ES-I3 (cell line): Measurements from ENCODE around the gene PPIH.
"Not testable (repeated sequence)": the region's sequence is repeated elsewhere in the genome, so short reads cannot be mapped to it uniquely, and the experiment has no call there.

Source experiments
- H3K36me3 ChIP-seq: 2 replicates; pipeline ENCODE4 v1.6.1; 2013; ENCODE audit warnings: mild to moderate bottlenecking, low read length, control low read depth, moderate library complexity; ENCODE audit not compliant: insufficient read depth
- H3K4me1 ChIP-seq: 2 replicates; pipeline ENCODE4 v1.6.1; 2013; ENCODE audit warnings: mild to moderate bottlenecking, control low read depth, low read length; ENCODE audit not compliant: insufficient read depth
- H3K9ac ChIP-seq: 2 replicates; pipeline ENCODE4 v1.6.1; 2013; ENCODE audit warnings: low read depth, mild to moderate bottlenecking, low read length, moderate library complexity
- H3K9me3 ChIP-seq: 2 replicates; pipeline ENCODE4 v1.6.1; 2013; ENCODE audit warnings: mild to moderate bottlenecking, low read length, moderate library complexity; ENCODE audit not compliant: control insufficient read depth, insufficient read depth

PPIH gene

GRCh38 chr1:42692461-42692860 is 34.2 kb downstream of the PPIH start:
- H3K4me1 ChIP-seq: peaks cover 17% of the 10 kb centered on the region; the same call in 1 of the 2 replicates
- peaks cover 28% of the 10 kb centered on the region for H3K36me3 ChIP-seq
- H3K9ac ChIP-seq: no peak overlapping the region
- H3K9me3 ChIP-seq: no peaks in the 10 kb centered on the region

DNA sequence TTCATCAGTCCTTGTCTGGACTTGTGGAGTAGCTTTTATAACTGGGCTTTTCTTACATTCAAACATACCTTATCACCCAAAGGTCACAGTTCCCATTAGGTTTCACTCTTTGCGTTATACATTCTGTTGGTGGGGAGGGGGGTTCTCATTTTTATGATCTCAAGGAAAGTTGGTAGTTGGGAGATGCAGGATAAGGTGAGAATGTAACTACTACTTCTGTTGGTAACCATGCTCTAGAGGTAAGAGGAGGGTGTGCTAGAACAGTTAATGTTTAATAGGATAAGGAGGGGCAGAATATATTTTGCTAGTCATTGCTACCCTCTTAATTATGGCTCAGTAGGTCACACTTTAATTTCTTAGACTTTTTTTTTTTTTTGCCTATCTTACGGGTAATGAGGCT is 34.7 kb downstream of the PPIH start:
- Histone ChIP-seq H3K9ac (no peak overlapping the region), H3K9me3 (no peaks in the 10 kb centered on the region), H3K4me1 (peaks cover 15% of the 10 kb centered on the region; the same call in 1 of the 2 replicates), H3K36me3 (peaks cover 33% of the 10 kb centered on the region)

DNA sequence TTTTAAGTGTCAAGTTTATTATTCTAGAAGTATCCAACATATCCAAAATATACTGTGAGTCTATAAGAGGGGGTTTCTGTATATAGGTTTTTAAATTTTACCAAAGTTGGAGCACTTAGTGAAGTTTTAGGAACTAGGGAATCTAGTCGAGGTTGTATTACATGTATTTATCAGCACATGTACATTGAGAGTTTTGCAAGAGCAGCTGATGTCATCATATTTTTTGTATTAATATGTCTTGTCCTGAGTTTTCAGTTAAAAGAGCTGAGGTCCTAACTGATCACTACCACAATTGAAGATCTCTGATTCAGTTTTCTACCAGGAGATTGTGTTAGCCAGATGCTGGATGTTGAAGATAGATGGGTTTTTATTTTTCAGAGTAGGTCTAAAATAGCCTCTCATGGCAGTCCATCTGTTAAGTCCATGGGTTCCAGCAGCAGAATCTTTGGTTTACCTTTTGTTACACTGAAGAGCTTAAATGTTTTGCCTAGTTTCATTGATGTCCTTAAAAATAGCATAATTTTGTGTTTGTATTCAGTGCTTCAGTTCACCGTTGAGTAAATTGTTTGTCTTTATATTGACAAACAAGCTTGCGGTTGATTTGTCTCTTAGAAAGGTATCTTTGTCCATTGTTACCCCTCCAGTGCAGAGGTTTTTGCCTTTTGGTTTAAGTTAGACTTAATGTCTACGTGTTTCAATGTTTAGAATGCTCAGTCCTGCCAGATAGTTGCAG is 40.0 kb downstream of the PPIH start:
- Histone ChIP-seq H3K36me3 (peaks cover 61% of the 10 kb centered on the region), H3K9me3 (no peaks in the 10 kb centered on the region), H3K9ac (no peak overlapping the region), H3K4me1 (no peaks in the 10 kb centered on the region)

DNA sequence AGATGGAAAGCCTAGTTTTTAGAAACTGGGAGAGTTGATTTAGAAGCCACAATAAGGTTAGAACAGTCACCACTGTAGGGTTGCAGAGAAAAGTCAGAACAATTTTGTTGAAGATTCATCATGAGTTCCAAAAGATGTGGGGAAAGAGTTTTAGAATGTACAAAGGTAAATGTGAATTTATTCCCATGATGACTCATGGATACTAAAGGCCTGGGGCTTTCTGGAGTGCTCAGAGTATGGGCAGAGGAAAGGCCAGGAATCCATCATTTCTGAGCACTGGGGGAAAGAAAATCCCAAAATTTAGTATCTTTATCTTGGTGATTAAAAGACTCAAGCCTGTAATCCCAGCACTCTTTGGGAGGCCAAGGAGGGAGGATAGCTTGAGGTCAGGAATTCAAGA is 41.8 kb downstream of the PPIH start:
- peaks cover 58% of the 10 kb centered on the region for H3K36me3 ChIP-seq

DNA sequence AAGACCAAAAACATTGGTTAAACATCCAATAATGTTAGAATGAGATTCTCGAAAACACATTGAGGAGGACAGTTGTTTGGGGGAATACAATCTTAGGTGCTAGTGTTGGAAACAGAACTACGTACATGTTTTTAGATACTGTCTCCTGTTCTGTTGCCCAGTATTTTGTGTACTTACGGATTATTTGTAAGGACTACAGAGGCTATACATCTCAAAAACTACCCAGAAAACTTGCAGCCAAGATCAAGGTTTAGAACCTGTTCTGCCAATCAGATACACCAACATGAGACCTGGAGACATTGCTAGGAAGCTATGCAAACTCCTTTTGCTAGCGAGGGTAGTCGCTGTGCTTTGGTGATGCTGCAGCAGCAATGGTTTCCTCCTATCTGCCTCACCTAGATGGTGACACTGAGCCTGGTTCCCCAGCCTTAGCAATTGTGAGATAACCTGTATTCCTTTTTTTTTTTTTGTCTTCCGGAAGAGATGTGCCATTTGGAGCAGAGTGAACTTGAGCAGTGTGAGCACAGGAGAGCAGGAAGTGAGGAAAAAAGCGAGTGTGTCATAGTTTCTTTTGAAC is 45.8 kb downstream of the PPIH start:
- peaks cover 27% of the 10 kb centered on the region for H3K36me3 ChIP-seq

More for the DNA sequence above, 41.8 kb downstream of the PPIH start:
- H3K9ac ChIP-seq: no peak overlapping the region
- no peaks in the 10 kb centered on the region for H3K4me1 ChIP-seq
- H3K9me3 ChIP-seq: no peaks in the 10 kb centered on the region

DNA sequence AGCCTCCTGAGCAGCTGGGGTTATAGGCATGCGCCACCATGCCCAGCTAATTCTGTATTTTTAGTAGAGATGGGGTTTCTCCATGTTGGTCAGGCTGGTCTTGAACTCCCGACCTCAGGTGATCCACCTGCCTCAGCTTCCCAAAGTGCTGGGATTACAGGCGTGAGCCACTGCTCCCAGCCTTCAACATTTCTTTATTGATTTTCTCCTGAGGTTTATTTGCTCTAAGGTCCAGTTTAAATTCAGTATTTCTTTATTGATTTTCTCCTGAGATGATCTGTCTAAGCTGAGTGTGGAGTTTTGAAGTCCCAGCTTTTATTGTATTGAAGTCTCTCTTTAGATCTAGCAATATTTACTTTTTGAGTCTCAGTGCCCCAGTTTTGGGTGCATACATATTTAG is 54.6 kb downstream of the PPIH start:
- H3K9ac ChIP-seq, H3K4me1 ChIP-seq, H3K9me3 ChIP-seq, H3K36me3 ChIP-seq: not testable (repeated sequence)

More for the DNA sequence above, 45.8 kb downstream of the PPIH start:
- H3K9me3 ChIP-seq: no peaks in the 10 kb centered on the region
- H3K9ac ChIP-seq: no peak overlapping the region
- no peaks in the 10 kb centered on the region for H3K4me1 ChIP-seq

DNA sequence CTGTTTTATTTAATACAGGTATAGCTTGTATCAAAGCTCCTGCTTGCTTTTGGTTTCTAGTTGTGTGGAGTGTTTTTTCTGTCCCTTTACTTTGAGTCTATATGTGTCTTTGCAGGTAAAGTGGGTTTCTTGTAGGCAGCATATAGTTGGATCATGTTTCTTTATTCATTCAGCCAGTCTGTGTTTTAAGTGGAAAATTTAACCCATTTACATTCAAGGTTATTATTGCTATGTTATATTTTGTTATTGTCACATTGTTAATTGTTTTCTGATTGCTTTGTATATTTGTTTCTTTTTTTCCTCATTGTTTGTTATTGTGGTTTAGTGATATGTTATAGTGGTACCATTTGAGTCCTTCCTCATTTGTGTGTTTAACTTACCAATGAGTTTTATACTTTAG is 55.1 kb downstream of the PPIH start:
- no peaks in the 10 kb centered on the region; the same call in 1 of the 2 replicates for H3K9me3 ChIP-seq

GRCh38 chr1:42714441-42714840 is 56.2 kb downstream of the PPIH start:
- H3K4me1 ChIP-seq, H3K9me3 ChIP-seq, H3K36me3 ChIP-seq, H3K9ac ChIP-seq: not testable (repeated sequence)

More for the DNA sequence above, 55.1 kb downstream of the PPIH start:
- Histone ChIP-seq H3K4me1 (no peaks in the 10 kb centered on the region), H3K9ac (no peak overlapping the region), H3K36me3 (0 out of 2 replicates have a peak, but pooled peaks cover 2% of the 10 kb centered on the region)

DNA sequence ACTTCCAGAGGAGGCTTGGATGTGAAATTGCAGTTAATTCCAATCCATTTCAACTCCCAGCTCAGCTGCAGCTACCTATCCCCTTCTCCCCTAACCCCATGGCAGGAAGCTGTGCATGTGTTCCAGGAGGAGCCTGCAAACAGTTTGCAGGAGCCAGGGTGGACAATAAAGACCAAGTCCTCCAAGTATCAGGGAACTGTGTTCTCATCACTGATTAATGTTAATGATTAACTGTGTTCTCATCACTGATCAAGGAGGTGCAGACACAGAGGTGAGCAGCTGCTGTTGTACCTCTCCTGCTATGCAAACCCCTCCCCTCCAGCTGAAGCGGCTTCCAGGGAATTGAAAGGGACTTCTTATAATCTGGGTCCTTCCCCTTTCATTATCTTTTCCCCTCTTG is 62.6 kb downstream of the PPIH start:
- H3K36me3 ChIP-seq: no peaks in the 10 kb centered on the region
- no peaks in the 10 kb centered on the region for H3K9me3 ChIP-seq
- no peak overlapping the region for H3K9ac ChIP-seq
- H3K4me1 ChIP-seq: 0 out of 2 replicates have a peak, but pooled peaks cover 2% of the 10 kb centered on the region

DNA sequence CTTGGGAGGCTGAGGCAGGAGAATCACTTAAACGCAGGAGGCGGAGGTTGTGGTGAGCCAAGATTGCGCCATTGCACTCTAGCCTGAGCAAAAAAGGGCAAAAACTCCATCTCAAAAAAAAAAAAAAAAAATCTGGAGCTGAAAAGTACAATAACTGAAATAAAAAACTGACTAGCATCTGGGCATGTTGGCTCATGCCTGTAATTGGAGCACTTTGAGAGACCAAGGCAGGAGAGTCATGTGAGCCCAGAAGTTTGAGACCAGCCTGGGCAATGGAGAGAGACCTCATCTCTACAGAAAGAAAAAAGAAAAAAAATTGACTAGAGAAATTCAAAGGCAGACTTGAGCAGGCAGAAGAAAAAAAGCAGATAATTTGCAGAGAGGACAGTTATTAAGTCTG is 63.7 kb downstream of the PPIH start:
- H3K9ac ChIP-seq: no peak overlapping the region
- no peaks in the 10 kb centered on the region for H3K9me3 ChIP-seq
- 0 out of 2 replicates have a peak, but pooled peaks cover 2% of the 10 kb centered on the region for H3K4me1 ChIP-seq
- H3K36me3 ChIP-seq: no peaks in the 10 kb centered on the region

DNA sequence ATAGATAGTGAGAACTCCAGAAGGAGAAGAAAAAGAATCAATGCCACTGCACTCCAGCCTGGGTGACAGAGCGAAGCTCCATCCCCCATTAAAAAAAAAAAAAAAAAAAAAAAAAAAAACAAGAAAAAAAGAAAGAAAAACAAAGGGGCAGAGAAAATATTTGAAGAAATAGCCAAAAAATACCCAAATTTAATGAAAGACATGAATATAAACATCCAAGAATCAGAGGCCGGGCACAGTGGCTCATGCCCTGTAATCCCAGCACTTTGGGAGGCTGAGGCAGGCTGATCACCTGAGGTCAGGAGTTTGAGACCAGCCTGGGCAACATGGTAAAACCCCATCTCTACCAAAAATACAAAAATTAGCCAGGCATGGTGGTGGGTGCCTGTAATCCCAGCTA is 64.2 kb downstream of the PPIH start:
- not testable (repeated sequence) for H3K4me1 ChIP-seq, H3K36me3 ChIP-seq

DNA sequence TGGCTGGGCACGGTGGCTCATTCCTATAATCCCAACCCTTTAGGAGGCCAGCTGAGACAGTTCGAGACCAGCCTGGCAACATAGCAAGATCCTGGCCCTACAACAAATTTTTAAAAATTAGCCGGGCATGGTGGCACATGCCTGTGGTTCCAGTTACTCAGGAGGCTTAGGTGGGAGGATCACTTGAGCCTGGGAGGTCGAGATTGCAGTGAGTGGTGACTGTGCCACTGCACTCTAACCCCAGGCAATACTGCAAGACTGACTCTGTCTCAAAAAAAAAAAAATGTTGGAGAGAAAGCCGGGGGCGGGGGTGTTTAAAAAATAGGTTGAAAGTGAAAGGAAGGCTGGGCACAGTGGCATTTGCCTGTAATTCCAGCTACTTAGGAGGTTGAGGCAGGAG is 65.3 kb downstream of the PPIH start:
- no peaks in the 10 kb centered on the region for H3K9me3 ChIP-seq
- H3K4me1 ChIP-seq: 0 out of 2 replicates have a peak, but pooled peaks cover 2% of the 10 kb centered on the region
- no peak overlapping the region for H3K9ac ChIP-seq
- no peaks in the 10 kb centered on the region for H3K36me3 ChIP-seq

More for the DNA sequence above, 64.2 kb downstream of the PPIH start:
- not testable (repeated sequence) for H3K9me3 ChIP-seq, H3K9ac ChIP-seq

DNA sequence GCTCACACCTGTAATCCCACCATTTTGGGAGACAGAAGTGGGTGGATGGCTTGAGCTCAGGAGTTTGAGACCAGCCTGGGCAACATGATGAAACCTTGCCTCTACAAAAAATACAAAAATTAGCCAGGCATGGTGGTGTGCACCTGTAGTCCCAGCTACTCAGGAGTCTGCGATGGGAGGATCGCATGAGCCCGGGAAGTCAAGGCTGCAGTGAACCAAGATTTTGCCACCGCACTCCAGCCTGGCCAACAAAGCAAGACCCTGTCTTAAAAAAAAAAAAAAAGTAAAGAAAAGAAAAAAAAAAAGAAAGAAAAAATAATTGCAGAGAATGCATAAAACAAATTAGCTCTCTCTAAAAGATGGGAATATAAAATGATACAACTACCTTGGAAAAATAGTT is 67.6 kb downstream of the PPIH start:
- H3K36me3 ChIP-seq, H3K9me3 ChIP-seq, H3K4me1 ChIP-seq, H3K9ac ChIP-seq: not testable (repeated sequence)
